ENCODE measurements around the gene VPS37B.

The VPS37B gene

DNA sequence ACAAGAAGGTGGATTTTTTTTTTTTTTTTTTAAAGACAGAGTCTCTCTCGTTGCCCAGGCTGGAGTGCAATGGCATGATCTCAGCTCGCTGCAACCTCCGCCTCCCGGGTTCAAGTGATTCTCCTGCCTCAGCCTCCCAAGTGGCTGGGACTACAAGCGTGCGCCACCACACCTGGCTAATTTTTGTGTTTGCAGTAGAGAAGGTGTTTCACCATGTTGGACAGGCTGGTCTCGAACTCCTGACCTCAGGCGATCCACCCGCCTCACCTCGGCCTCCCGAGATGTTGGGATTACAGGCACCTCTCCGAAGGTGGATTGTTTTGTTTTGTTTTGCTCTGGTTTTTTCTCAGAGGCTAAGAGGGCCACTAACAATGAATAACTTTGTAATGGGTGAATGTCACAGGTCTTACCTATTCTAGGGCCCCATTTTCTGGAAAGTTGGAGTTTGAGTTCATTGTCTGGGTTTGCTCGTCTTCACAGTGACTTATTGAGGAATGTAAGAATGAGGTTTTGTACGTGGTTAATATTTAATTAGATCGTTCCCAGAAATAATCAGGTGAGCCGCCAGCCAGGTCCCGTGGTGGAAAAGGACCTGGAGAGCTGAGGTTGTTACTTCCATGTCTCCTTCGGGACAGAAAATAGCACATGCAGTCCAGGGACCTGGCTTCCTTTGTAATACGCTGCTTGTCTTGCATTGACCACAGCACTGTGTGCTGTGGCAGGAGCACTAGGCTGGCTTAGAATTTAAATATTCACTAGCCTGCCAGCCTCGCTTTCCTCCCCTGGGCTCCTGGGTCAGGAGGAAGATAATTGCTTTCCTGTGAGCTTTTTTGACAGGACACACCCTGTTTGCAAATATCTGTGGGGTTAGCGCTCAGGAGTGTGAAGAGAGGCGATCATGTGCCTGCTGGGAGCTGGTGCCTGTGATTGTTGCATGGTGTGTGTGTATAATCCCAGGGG is 58.3 kb downstream of the VPS37B start:
- peak; percentile 17 for DNase-seq

DNA sequence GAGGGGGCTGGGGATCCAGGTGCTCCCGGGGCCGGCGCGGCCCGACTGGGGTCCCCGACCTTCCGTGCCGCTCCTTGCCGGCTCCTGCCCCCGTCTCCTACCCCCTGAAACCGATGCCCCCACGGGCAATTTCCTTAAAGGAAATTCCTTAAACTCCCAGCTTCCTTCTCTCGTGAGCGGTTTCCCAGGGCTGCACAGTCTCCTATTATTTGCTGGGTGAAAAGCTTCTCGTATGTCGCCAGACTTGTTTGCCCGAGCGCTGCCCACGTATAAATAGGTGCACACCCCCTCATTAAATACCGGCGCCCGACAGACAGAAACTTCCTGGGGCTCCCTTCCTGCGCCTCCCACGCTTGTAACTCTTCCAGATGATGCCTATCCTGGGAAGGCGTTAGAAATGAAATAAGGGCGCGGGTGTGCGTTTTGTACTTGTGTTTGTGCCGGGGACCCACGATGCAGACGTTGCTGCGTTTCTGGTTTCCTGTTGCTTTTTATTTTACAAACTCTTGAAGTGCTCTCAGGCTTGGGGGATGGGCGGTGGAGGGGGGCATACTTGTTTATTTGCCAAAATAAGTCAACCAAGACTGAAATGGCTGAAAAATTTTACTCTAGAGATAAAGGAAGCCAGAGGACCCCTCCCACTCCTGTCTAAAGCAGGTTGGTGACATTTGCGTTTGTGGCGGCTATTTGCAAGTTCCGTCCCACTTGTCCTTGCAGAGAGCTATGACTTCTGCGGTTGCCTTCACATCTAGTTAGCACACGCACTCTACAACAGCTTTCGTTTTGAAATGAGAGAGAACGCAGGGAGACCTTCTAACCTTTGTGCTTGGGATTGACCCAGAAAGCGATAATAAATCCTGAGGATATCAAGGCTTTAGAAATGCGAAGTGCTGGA is 59.6 kb downstream of the VPS37B start:
- DNase-seq, result peak; percentile 80

DNA sequence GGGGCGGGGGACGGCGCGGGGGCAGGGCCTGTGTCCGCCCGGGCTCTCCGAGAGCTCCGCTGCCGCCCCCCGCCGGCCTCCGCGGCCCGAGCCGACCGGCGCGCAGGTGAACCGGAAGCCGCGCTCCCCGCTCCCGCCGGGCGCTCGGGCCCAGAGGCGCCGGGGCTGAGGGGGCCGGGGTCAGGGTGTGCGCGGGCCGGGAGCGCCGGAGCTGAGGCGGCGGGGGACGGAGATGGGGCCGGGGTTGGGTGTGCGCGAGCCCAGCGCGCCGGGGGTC is 60.2 kb downstream of the VPS37B start:
- no peak for DNase-seq

DNA sequence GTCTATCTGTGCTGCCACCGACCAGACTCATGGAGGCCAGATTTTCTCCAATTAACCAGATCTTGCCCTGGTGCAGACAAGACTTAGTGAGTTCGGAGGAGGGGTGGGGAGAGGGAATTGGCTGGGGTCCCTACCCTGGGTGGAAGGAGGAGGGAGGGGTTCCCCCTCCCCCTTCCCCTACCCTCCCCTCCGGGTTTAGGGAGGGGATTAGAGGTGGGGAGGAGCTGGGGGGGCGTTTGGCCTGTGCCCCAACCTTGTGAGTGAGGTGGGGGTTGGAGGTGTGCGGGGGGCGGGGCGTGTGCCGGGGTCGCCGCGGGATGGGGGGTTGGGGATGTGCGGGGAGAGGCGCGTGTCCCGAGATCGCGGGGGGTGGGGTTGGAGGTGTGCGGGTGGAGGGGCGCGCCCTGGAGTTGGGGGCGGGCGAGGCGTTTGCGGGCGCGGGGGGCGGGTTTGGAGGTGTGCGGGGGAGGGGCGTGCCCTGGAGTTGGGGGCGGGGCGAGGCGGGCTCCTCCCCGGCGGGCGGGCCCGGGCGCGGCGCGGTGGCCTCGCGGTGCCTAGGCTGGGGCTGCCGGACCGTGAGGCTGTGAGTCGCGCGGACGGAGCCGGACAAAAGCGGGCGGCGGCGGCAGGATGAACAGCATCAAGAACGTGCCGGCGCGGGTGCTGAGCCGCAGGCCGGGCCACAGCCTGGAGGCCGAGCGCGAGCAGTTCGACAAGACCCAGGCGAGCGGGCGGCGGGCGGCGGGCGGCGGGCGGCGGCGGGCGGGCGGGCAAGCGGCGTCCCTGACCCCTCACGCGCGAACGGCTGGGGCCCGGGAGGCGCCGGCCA is 60.8 kb downstream of the VPS37B start, which contains the start of gene HIP1R:
TSS of gene HIP1R (plus strand) at position 537 of the 829 bp plus-strand sequence. CDS start at position 631, 94 bp downstream.
- peak; percentile 59 for DNase-seq

DNA sequence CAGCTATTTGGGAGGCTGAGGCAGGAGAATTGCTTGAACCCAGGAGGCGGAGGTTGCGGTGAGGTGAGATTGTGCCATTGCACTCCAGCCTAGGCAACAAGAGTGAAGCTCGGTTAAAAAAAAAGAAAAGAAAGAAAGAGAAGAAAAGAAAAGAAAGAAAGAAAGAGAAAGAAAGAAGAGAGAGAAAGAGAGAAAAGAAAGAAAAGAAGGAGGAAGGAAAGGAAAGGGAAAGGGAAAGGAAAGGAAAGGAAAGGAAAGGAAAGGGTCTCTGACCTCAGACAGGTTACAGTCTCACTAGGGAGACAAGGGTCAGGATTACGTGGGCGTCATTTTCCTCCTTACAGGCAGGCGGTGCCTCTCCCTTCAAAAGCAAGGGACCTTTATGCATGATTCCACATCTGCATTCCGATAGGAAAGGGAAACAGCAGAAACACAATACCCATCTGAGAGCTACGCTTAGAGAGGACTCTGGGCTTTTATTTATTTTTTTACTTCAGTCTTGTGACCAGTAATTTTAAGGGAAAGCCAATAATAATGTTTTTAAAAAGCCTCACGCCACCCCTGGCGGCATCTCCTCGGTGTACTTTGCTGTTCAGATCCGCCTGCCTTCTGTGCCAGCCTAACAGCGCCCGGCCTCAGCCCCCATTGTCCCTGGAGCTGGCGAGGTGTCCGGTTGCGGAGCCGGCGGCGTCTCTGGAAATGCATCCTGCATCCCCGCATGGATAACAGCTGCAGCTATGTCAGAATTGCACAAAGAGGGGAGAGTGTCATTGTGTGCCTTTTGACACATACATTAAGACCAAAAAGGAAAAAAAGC is 61.6 kb downstream of the VPS37B start:
- peak; percentile 62 for DNase-seq

DNA sequence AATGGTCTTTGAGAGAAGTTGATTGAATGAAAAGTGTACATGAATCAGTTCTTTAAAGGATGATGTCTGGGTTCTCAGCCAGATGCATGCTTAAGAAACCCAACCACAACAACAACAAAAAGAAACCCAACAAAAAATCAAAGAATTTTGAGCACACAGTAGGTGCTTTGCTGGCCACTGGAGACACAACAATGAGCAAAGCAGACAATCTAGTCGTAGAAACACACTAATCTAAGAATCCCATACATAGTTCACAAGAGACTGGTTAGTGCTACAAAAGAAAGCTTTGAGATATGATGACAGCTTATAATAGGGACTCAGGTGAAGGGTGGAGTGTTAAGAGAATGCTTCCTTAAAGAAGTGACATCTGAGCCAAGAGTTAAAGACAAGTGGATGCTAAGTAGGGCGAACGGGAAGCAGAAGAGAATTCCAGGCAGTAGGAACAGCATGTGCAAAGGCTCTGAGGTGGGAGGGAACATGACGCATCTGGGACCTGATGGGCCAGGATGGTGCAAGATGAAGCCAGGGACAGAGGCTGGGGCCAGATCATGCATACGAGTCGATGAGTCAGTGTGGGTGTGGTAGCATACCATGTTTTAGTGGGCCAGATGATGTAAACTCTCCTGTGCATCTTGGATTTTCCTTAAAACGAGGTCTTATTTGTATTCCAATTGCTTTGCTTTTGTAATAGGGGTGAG is 65.3 kb downstream of the VPS37B start:
- DNase-seq, result peak; percentile 21

DNA sequence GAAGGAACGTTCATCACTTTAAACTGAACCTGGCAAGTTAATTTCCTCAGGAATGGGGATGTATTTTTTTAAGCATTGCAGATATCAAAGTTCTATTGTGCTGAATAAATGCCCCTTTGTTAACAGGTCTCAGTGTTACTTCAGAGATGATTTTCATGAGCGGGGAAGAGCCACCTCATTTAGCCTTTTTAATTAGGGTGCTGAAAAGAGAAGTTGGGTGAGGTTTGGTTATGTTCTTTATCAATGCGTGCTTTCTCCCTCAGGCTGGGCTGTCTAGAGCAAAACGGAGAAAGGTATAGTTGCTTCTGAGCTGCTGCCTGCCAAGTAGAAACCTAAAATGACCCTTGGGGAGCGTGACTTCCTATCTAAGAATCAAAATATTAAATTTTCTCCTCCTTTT is 68.7 kb downstream of the VPS37B start:
- no peak for DNase-seq

DNA sequence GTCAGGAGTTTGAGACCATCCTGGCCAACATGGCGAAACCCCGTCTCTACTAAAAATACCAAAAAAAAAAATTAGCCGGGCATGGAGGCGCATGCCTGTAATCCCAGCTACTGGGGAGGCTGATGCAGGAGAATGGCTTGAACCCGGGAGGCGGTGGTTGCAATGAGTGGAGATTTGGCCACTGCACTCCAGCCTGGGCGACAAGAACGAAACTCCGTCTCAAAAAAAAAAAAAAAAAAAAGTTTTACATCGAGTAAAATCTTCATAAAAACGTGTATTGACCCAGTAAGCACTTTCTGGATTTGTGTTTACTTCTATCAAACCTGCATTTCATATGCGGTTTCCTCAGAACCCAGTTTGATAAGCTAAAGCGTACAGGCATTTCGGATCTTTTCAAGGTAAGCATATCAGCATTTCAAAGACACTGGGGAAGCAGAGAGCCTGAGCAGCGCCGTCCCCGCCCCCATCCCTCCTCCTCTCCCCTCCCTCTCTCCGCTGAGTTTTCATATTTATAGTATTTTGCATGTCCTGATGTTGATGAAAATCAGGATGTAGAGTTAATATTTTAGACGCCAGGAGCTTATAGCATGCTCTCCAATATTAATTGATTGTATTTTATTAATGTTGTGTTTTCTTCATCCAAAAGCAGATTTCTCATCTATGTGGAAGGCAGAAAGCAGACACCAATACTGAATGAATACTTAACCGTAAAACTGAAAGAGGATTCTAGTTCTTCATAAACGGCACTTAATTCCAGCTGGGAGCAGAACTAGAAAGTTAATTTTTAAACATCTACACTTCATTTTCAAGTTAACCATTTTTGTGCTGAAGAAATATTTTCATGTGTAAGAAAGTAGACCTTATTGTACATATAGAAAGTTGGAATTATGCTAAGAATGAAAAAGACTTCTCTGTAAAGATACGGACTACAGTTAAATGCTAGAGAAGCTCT is 69.9 kb downstream of the VPS37B start:
- peak; percentile 36 for DNase-seq

DNA sequence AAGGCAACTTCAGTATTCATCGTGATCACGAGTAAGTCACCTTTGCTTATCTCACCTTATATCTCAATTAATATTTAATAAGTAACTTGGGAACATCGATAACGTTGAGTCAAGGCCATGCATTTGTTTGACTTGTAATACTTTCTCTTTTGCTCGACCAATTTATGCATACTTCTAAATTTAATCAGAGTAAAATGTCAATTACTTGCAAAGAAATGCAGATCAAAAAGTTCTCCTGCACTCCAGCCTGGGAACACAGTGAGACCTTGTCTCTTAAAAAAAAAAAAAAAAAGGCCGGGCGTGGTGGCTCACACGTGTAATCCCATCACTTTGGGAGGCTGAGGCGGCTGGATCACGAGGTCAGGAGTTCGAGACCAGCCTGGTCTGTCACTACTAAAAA is 72.5 kb downstream of the VPS37B start:
- DNase-seq, result no peak

DNA sequence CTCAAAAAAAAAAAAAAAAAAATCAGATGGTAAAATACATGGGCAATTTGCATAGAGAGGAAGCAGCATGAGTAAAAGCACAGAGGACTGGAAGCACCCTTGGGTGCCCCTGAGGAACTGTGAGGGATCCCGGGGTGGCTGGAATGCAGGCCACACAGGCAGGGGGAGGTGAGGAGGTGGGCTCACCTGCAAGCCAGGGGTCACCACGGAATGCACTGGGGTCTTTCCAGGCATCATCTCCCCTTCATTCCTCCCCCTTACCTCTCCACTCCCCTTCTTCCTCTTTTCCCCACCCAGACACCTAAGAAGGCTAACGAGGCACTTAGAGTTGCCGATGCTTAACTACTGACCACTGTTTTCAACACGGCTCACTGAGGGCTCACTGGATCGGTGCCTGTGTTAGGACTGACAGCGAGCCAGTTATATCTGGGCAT is 75.1 kb downstream of the VPS37B start:
- DNase-seq, result no peak

DNA sequence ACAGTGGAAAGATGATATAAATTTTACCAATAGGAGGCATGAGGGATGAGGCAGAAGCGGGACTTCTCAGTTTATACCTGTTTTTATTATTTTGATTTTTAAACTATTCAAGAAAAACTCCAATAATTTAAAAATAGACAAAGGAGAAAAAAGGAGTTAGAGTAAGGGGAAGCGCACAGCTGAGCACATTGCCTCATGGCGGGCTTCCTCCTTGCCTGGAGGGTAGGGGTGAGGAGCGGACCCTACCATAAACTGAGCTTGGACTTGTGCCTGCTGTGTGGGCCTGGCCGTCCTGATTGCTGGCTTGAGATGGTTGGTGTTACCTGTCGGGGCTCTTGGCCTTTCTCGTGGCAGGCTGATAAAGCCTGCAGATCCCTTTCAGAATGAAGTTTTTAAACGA is 75.8 kb downstream of the VPS37B start:
- no peak for DNase-seq

DNA sequence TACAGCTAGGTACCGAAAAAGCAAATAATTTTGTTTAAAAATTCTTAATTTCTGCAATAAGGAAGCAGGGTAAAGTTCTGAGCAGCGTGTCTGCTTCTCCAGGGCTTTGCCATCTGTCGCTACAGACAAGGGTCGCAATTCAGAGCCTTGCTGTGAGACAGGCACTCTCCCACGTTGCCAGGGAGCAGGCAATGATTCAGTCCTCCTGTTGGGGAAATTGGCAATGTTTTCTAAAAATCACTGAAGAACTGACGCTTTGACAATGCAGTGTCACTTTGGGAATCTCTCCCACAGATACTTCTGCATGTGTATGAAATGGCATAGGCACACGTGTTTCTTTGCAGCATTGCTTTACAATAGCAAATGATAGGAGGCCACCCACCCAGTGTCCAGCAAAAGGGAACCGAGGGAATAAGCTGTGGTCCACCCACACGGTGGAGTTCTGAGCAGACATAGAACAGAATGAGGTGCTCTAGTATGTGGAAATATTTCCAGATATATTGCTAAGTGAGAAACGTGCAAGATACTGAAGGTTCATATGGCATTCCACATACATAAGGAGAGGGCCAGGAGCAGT is 76.6 kb downstream of the VPS37B start:
- no peak for DNase-seq

Measured in hematopoietic multipotent progenitor cell treated with erythropoietin and hydrocortisone succinate and interleukin-3 and kit ligand, for 4 days (in vitro differentiated cells).